ENCODE measurements around the gene PPAN.

The PPAN gene

GRCh38 chr19:10114651-10115391 lies 8.7 kb downstream of the PPAN start:
- peak; percentile 45 for DNase-seq

GRCh38 chr19:10115392-10116084 lies 9.4 kb downstream of the PPAN start:
- no peak for DNase-seq

- DNase-seq = peak; percentile 23
Measured at GRCh38 chr19:10116085-10116865, 10.1 kb downstream of the PPAN start.

- DNase-seq = no peak
Measured at GRCh38 chr19:10116866-10117616, 10.9 kb downstream of the PPAN start.

GRCh38 chr19:10118960-10119359 lies 12.8 kb downstream of the PPAN start:
- peak; percentile 25 for DNase-seq

- no peak for DNase-seq
Measured at GRCh38 chr19:10120538-10121189, 14.5 kb downstream of the PPAN start.

GRCh38 chr19:10122045-10122444 lies 15.9 kb downstream of the PPAN start:
- no peak for DNase-seq

GRCh38 chr19:10124429-10124828 lies 18.3 kb downstream of the PPAN start:
- DNase-seq = no peak

GRCh38 chr19:10126213-10126639 lies 20.1 kb downstream of the PPAN start:
- DNase-seq = peak; percentile 58

- DNase-seq = no peak
Measured at GRCh38 chr19:10132905-10133304, 26.7 kb downstream of the PPAN start.

GRCh38 chr19:10133596-10133995 lies 27.4 kb downstream of the PPAN start:
- no peak for DNase-seq

GRCh38 chr19:10134040-10134439 lies 27.9 kb downstream of the PPAN start:
- DNase-seq = no peak

- no peak for DNase-seq
Measured at GRCh38 chr19:10135551-10136334, 29.6 kb downstream of the PPAN start.

- DNase-seq = no peak
Measured at GRCh38 chr19:10136936-10137335, 30.8 kb downstream of the PPAN start.

- DNase-seq = no peak
Measured at GRCh38 chr19:10137751-10138682, 31.9 kb downstream of the PPAN start.

GRCh38 chr19:10138879-10139795 lies 33.0 kb downstream of the PPAN start:
- DNase-seq = no peak

- no peak for DNase-seq
Measured at GRCh38 chr19:10139952-10140351, 33.8 kb downstream of the PPAN start.

- DNase-seq = no peak
Measured at GRCh38 chr19:10141479-10141878, 35.3 kb downstream of the PPAN start.

GRCh38 chr19:10141973-10142372 lies 35.8 kb downstream of the PPAN start:
- DNase-seq = no peak
